Measurements from ENCODE around the gene PLD4.

PLD4 gene

DNA sequence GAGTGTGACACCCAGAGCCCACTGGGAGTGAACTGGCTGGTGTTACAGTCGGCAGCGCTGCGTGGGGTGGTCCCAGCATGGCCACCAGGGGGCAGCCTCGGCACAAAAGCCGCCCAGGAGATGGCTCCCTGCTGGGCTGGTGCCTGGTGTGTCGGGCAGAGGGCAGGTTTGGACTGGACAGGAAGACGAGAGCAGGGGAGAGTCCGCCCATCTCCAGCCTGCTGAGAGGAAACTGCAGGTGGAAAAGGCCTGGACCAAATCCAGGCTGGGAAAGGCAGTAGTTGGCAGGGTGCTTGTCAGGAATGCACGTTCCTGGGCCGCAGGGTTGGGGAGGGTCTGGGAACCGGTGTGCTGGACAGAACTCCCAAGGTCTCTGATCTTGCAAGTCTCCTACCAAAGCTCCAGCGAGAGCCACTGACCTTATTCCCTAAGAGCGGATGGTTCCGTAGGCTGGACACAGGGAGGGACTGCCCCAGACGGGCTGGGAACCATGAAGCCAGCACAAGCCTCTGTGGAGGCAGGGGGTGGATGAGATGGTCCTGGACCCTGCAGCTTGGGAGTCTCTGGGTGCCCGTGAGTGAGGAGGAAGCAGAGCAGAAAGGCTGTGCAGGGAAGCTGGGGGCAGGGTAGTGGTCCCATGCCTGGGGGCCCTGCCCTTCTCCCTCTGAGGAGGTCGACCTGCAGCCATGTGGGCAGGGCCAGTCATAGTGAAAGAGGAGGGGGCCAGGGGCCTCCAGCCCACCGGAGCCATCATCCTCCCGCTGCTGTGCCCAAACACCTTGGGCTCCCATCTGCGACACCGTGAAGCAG is 51.7 kb downstream of the PLD4 start:
- DNase-seq: peak; percentile 77 to 85 (median 82)

- no peak for DNase-seq
These were observed 52.5 kb downstream of the PLD4 start for GRCh38 chr14:104977008-104977680.

DNA sequence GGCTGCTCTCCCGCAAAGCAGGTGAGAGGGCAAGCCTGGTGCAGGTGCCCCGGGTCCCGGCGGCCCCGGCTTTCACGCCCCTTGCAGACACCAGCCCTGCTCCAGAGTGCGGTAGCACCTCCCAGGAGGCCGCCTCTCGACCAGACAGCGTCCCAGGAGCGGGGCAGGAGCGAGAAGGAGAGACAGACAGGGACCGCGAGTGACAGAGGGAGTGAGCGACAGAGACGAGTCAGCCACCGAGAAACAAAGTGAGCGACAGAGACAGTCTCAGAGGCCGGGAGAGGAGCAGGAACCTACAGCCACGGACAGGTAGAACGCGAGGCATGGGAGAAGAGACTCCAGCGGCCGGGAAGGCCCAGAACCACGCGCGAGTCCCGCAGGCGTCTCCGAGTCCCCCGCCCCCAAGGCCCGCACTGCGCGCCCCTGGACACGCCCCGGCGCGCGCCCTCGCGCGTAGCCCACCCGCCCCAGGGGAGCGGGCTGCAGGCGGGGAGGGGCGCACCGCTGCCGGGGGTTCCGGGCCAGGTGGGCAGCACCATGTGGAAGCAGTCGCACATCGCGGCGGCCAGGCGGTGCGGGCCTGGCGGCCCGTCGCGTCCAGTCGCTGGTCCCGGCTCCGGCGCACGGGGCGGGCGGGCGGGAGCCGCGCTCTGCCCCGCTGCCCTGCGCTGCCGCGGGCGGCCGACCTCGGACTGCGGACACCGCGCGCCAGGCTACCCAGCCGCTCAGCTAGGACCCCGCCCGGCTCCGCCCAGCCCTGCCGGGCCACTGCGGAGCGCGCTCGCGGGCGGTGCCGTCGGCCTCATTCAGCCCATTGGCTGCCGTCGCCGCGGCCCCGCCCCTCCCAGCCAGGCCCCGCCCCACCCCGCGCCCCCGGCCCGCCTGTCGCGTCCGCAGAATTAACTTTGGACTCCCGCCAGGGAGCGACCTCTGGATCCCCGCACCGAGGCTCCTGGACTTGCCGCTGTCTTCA is 53.3 kb downstream of the PLD4 start, which contains the start of gene AHNAK2:
TSS of gene AHNAK2 (minus strand) at position 694 of the 973 bp plus-strand sequence. CDS start at position 557, 137 bp downstream.
- peak in 1 of 4 experiments; percentile 28 for DNase-seq

- DNase-seq: no peak
These were observed 54.3 kb downstream of the PLD4 start for GRCh38 chr14:104978746-104979691.

DNA sequence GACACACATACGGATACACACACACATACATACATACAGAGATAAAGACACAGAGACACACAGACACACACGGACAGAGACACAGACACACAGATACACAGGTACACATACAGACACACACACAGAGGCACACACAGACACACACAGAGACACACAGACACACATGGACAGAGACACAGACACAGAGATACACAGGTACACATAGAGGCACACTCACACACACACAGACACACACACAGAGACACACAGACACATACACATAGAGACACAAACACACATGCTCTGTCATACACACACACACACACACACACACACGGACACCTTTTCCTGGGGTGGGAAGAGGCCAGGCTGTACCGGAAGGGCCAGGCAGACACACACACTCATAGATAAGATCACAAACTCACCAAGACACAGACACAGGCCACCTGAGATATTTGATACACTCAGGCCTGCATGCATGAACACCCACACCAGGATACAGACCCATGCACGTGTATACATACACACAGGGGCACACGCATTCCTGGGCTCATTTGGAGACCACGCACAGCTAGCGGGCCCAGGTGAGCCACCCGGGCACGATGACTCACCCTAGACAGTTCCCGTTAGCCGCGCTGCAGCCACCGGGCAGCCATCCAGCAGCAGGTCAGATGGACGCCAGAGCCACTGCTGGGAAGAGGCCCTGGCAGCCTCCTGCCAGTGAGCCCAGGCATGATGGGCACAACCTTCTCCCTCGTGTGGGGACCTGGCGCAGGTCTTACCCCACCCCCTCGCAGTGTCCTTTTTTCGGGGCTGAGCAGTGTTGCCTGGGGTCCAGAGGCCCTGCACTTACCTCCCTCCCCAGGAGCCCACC is 55.3 kb downstream of the PLD4 start:
- DNase-seq: no peak

GRCh38 chr14:104980611-104981531 is 56.2 kb downstream of the PLD4 start:
- no peak for DNase-seq

DNA sequence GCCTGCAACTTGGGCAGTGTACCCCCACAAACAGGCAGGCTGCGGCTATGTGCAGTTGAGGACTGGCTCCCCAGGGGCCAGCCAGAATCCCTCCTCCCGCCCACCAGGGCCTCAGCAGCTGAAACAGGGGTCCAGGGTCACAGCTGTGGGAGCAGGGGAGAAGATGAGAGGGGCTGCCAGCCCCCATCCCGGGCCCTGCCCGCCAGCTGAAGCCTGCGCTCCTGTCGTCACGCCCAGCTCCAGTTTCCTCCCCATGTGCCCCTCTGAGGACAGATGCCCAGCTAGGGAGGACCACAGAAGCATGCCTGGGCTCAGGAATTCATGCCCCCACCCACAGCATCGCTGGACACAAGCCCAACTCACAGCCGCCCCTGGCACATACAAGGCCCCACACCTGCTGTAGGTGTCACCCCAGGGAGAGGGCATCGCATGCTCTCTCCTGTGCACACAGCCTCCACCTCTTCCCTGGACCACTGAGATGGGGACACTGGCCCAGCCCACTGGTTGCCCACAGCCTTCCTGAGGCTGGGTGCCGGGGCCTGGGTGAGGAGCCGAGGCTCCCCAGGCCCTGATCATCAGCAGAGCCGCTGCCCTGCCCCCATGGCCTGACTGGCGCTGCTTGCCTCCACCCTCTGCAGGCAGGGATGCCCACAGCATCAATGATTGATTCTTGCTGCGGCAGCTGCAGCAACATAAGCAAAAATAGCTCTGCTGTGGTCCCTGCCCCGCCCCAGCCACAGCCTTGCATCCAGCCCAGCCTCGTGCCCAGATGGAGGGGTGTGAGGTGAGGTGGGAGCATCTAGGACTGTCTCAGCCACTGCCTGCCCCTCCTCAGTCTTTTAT is 57.2 kb downstream of the PLD4 start:
- DNase-seq: no peak

DNA sequence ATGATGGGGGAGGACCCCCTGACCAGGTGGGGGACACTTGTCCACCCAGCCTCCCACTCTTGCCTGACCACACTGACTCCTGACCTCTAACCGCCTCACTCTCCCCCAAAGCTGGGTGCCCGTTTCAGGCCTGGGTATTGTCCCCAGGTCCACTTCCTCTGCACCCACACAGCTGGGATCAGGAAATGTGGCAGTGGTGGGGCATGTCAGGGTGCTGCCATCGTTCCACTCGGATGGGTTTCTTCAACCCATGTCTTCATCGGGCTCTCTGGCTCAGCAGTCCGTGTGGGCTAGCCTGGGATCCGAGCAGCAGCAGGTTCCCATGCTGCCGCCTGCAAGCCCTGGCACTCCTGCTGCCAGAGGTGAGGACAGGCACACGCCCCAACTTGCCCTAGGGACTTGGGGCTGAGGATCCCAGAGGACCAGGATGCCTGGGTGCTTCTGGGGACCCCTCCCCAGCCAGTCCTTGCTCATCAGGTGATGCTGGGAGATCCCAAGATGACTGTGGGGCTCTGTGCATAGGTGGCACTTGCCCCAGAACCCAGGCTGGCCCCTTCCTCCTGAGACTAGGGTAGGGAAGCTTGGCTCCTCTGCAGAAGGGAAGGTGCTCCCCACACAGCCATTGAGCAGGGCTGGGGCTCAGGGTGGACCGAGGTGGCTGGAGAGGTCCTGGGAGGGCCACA is 58.0 kb downstream of the PLD4 start:
- DNase-seq: no peak

All from activated naive CD4-positive, alpha-beta T cell (primary cell).